GM21737 (cell line): Measurements from ENCODE around the gene KRR1.
"Not testable (repeated sequence)": the region's sequence is repeated elsewhere in the genome, so short reads cannot be mapped to it uniquely, and the experiment has no call there.

ENCODE experiments used
- ATAC-seq: cut with Tn5 transposase; IDR thresholded peaks from one replicate; pipeline ENCODE4 v1.9.1; 2021; ENCODE audit warnings: mild to moderate bottlenecking, moderate library complexity; ENCODE audit not compliant: unreplicated experiment

Gene KRR1

DNA sequence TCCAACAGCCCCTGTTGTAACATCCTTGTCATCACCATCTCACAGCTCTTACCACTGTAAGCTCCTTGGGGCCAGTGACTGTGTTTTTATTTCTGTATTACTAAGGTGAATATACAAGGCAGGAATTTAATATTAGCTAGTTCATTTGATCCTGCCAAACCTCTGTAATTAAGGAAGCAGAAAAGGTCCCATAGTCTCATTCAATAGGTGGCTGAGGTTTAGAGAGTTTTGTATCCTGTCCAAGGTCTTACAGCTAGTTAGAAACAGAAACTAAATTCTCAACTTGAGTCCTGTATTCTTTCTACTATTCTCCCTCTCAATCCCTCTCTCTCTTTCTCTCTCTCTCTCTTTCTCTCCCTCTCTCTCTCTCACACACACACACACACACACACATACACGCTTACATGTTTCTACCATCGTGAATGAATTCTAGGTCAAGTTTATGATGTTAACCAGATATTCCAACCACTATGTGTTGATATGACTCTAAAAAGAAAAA lies 31.4 kb downstream of the KRR1 start:
- ATAC-seq = peak; percentile 43

- ATAC-seq = no peak
Measured at GRCh38 chr12:75478116-75478794, 33.2 kb downstream of the KRR1 start.

- ATAC-seq = no peak
Measured at GRCh38 chr12:75477137-75477536, 34.3 kb downstream of the KRR1 start.

GRCh38 chr12:75476071-75476470 lies 35.3 kb downstream of the KRR1 start:
- ATAC-seq = no peak

DNA sequence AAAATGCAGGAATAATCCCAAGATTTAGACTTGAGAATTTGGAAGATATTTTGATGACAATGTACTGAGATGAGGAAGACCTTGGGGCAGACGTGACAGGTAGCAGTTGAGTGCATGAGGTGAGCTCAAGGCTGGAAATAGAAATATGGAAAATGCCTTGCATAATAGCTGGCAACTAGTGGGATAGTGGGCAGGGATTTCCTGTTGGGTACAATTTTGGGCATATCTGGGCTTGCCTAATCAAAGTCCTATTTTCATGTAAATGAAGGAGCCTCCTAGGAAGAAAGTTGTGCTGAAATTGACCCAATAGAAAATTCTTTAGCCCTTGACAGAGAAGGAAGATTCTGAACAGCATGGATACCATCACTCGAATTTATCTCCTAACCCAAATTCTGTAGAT lies 37.3 kb downstream of the KRR1 start:
- no peak for ATAC-seq

- no peak for ATAC-seq
Measured at GRCh38 chr12:75471902-75472890, 39.2 kb downstream of the KRR1 start.

DNA sequence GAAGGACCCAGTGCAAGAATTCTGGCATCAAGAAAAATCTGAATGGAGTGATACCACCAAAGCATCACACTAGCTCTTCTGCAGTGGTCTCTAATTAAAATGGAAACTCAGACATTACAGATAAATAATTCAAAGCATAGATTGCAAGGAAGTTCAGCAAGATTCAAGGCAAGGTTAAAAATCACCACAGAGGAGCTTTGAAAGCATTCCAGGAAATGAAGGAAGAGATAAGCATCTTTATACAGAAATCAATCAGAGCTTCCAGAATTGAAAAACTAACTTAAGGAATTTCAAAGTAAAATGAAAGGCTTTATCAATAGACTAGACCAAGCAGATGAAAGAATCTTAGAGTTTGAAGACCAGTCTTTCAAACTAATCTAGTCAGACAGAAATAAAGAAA lies 51.2 kb downstream of the KRR1 start:
- no peak for ATAC-seq

- ATAC-seq = no peak
Measured at GRCh38 chr12:75459755-75460154, 51.7 kb downstream of the KRR1 start.

DNA sequence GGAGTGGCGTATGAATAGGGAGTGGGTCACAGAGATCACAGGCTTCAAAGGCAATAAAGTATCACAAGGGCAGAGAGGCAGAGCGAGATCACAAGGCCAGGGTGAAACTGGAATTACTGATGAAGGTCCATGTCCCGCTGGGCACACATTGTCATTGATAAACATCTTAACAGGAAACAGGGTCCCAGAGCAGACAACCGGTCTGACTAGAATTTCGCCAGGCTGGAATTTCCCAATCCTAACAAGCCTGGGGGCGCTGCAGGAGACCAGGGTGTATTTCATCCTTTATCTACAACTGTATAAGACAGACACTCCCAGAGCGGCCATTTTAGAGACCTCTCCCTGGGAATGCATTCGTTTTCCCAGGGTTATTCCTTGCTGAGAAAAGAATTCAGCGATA lies 53.5 kb downstream of the KRR1 start:
- ATAC-seq = not testable (repeated sequence)

DNA sequence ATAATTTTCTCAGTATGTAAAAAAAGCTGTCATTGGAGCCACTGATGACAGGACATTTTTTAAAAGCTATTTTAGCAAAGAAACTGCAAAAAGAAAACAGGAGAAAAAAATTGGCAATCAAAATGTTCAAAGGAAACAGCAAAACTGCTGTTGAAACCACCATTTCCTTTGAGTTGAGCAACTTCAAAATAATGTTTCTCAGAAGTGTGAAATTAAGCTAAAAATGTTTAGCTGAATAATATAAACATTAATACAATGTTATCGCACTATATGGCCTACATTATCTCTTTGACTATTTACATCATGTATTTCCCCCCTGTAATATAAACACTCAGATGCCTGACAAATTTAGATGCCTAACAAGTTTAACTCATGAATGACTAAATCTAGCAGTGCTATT lies 54.2 kb downstream of the KRR1 start:
- ATAC-seq = no peak

- no peak for ATAC-seq
Measured at GRCh38 chr12:75455839-75456238, 55.6 kb downstream of the KRR1 start.

GRCh38 chr12:75452675-75453330 lies 58.6 kb downstream of the KRR1 start:
- no peak for ATAC-seq

DNA sequence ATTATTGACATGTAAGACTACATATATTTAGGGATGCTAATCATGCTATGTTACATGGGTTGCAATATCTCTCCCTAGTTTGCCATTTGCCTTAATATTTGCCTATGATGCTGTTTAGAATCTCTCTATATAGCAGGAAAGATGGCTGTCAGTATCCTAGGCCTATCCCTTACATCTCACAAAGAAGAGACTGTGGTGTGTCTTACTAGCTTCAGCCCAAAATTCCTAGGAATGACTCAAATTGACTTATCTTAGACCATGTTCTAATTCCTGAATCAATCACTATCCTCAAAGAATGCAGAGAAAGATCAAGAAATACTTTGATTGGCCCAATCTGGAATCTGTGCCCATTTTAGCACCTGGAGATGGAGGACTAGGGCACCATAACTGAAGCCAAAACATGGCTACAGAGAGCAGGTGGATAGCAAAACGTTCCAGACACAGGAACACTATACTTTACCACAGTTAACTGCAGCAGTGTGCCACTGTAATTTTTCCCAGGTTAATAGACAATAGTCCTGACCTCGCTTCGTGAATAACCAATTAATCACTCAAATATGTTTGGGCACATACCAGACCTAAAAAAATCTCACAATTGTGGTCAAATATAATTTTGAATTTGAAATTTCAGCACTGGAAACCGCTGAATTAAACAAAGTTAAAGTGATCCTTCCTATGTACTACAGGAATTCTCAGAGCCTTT lies 63.6 kb downstream of the KRR1 start:
- no peak for ATAC-seq

- no peak for ATAC-seq
Measured at GRCh38 chr12:75446857-75447256, 64.6 kb downstream of the KRR1 start.

GRCh38 chr12:75445137-75445507 lies 66.3 kb downstream of the KRR1 start:
- not testable (repeated sequence) for ATAC-seq

GRCh38 chr12:75444429-75445136 lies 66.8 kb downstream of the KRR1 start:
- ATAC-seq = no peak

- ATAC-seq = no peak
Measured at GRCh38 chr12:75443709-75444108, 67.7 kb downstream of the KRR1 start.

- ATAC-seq = not testable (repeated sequence)
Measured at GRCh38 chr12:75442454-75442853, 69.0 kb downstream of the KRR1 start.

GRCh38 chr12:75441687-75442449 lies 69.5 kb downstream of the KRR1 start:
- not testable (repeated sequence) for ATAC-seq
